C4-2B (cell line): ENCODE data around the gene PPP2R5E.

Source experiments
- H3K27ac ChIP-seq: fragments of 450-650 bp; 2 replicates; pipeline ENCODE4 v1.5.1; 2017
- CTCF ChIP-seq: fragments of 450-650 bp; conservative IDR thresholded peaks from 2 replicates; pipeline ENCODE4 v1.5.1; 2017; ENCODE audit warnings: mild to moderate bottlenecking
- ZFX ChIP-seq: fragments of 450-650 bp; IDR thresholded peaks from 2 replicates; pipeline ENCODE4 v1.6.1; 2017

PPP2R5E gene

GRCh38 chr14:63421919-63422318 is 121.3 kb downstream of the PPP2R5E start:
- no peak overlapping the region for H3K27ac ChIP-seq
- no peak for TF ChIP-seq CTCF
- TF ChIP-seq ZFX: no peak

GRCh38 chr14:63421226-63421625 is 122.0 kb downstream of the PPP2R5E start:
- TF ChIP-seq CTCF (no peak), ZFX (no peak)
- no peak overlapping the region for H3K27ac ChIP-seq

- TF ChIP-seq CTCF: no peak
- TF ChIP-seq ZFX: no peak
- H3K27ac ChIP-seq: no peak overlapping the region
Observed at GRCh38 chr14:63418020-63418419, 125.2 kb downstream of the PPP2R5E start.

GRCh38 chr14:63413009-63413408 is 130.2 kb downstream of the PPP2R5E start:
- no peak for TF ChIP-seq ZFX
- TF ChIP-seq CTCF: no peak
- H3K27ac ChIP-seq: no peak overlapping the region

- peak overlapping the region; percentile 41 for H3K27ac ChIP-seq
- no peak for TF ChIP-seq ZFX
- no peak for TF ChIP-seq CTCF
Observed at GRCh38 chr14:63406333-63406732, 136.8 kb downstream of the PPP2R5E start.

GRCh38 chr14:63405715-63406114 is 137.5 kb downstream of the PPP2R5E start:
- peak overlapping the region; percentile 41 for H3K27ac ChIP-seq
- TF ChIP-seq CTCF (no peak), ZFX (no peak)

- TF ChIP-seq ZFX (no peak), CTCF (no peak)
- H3K27ac ChIP-seq: peak overlapping the region; percentile 65; the same call in 1 of the 2 replicates
Observed at GRCh38 chr14:63404906-63405305, 138.3 kb downstream of the PPP2R5E start.
